Measurements from ENCODE around the gene CCDC17. TPM values are rescaled to one million over a fixed set of nuclear protein-coding genes. Genes with fewer than 3 reads are reported as not detected.

Gene CCDC17
- total and polyA plus RNA-seq, 2 donors (not counting 1 experiment from before 2014, with no cell fraction given): 0.09 to 0.99 TPM

- H3K27ac ChIP-seq (ENCODE audit: insufficient read depth, low read length): no peak overlapping the region
- H3K4me2 ChIP-seq (ENCODE audit: extremely low read depth, insufficient read depth, low read length): no peak overlapping the region
- TF ChIP-seq EZH2 (IDR thresholded peaks at IDR 0.05; ENCODE audit: low read length, missing control alignments) (no peak), CTCF (conservative IDR thresholded peaks at IDR 0.05 in 1 of 2, IDR thresholded peaks at IDR 0.05 in 1 of 2; ENCODE audit: low read depth in 1 of 2, low read length in 2 of 2) (no peak)
- H3K79me2 ChIP-seq (ENCODE audit: control insufficient read depth, insufficient read depth, low read length): peaks cover 32% of the 10 kb centered on the region
- no peak overlapping the region for H3K4me3 ChIP-seq (replicated peaks in 1 of 4; ENCODE audit: control extremely low read depth in 1 of 4, insufficient read depth in 1 of 4, low read depth in 3 of 4, low read length in 4 of 4)
- no peak overlapping the region for H2AFZ ChIP-seq (ENCODE audit: low read length)
- no peaks in the 10 kb centered on the region for H3K4me1 ChIP-seq (ENCODE audit: control insufficient read depth, extremely low read depth, insufficient read depth, low read length)
- no peak overlapping the region for H3K9ac ChIP-seq (ENCODE audit: insufficient read depth, low read length)
- H3K36me3 ChIP-seq (ENCODE audit: control insufficient read depth, insufficient read depth, low read length): peaks cover 9% of the 10 kb centered on the region
- H4K20me1 ChIP-seq (ENCODE audit: control insufficient read depth, extremely low read depth, insufficient read depth, low read length): no peaks in the 10 kb centered on the region
- H3K9me3 ChIP-seq (ENCODE audit: control insufficient read depth, insufficient read depth, low read depth, low read length): no peaks in the 10 kb centered on the region
- no peaks in the 10 kb centered on the region for H3K27me3 ChIP-seq (ENCODE audit: control insufficient read depth, insufficient read depth, low read length)
- no peak for DNase-seq (ENCODE audit: low read depth in 2 of 2)
Measured at GRCh38 chr1:45660336-45660735, 36.5 kb upstream of the CCDC17 start.

- Histone ChIP-seq H3K36me3 (ENCODE audit: control insufficient read depth, insufficient read depth, low read length) (peaks cover 11% of the 10 kb centered on the region), H4K20me1 (ENCODE audit: control insufficient read depth, extremely low read depth, insufficient read depth, low read length) (no peaks in the 10 kb centered on the region), H3K27ac (ENCODE audit: insufficient read depth, low read length) (no peak overlapping the region), H3K4me2 (ENCODE audit: extremely low read depth, insufficient read depth, low read length) (no peak overlapping the region), H3K9me3 (ENCODE audit: control insufficient read depth, insufficient read depth, low read depth, low read length) (no peaks in the 10 kb centered on the region), H3K4me3 (replicated peaks in 1 of 4; ENCODE audit: control extremely low read depth in 1 of 4, insufficient read depth in 1 of 4, low read depth in 3 of 4, low read length in 4 of 4) (no peak overlapping the region), H3K79me2 (ENCODE audit: control insufficient read depth, insufficient read depth, low read length) (peaks cover 21% of the 10 kb centered on the region), H3K27me3 (ENCODE audit: control insufficient read depth, insufficient read depth, low read length) (no peaks in the 10 kb centered on the region), H3K9ac (ENCODE audit: insufficient read depth, low read length) (no peak overlapping the region), H2AFZ (ENCODE audit: low read length) (no peak overlapping the region), H3K4me1 (ENCODE audit: control insufficient read depth, extremely low read depth, insufficient read depth, low read length) (no peaks in the 10 kb centered on the region)
- TF ChIP-seq EZH2 (IDR thresholded peaks at IDR 0.05; ENCODE audit: low read length, missing control alignments) (no peak), CTCF (conservative IDR thresholded peaks at IDR 0.05 in 1 of 2, IDR thresholded peaks at IDR 0.05 in 1 of 2; ENCODE audit: low read depth in 1 of 2, low read length in 2 of 2) (no peak)
- no peak for DNase-seq (ENCODE audit: low read depth in 2 of 2)
Measured at GRCh38 chr1:45659222-45659621, 35.4 kb upstream of the CCDC17 start.

GRCh38 chr1:45658171-45658570, 34.3 kb upstream of the CCDC17 start:
- TF ChIP-seq EZH2 (IDR thresholded peaks at IDR 0.05; ENCODE audit: low read length, missing control alignments): no peak
- no peak for TF ChIP-seq CTCF (conservative IDR thresholded peaks at IDR 0.05 in 1 of 2, IDR thresholded peaks at IDR 0.05 in 1 of 2; ENCODE audit: low read depth in 1 of 2, low read length in 2 of 2)
- Histone ChIP-seq H3K4me3 (replicated peaks in 1 of 4; ENCODE audit: control extremely low read depth in 1 of 4, insufficient read depth in 1 of 4, low read depth in 3 of 4, low read length in 4 of 4) (no peak overlapping the region), H3K9ac (ENCODE audit: insufficient read depth, low read length) (no peak overlapping the region), H3K36me3 (ENCODE audit: control insufficient read depth, insufficient read depth, low read length) (peaks cover 11% of the 10 kb centered on the region), H3K4me1 (ENCODE audit: control insufficient read depth, extremely low read depth, insufficient read depth, low read length) (no peaks in the 10 kb centered on the region), H4K20me1 (ENCODE audit: control insufficient read depth, extremely low read depth, insufficient read depth, low read length) (no peaks in the 10 kb centered on the region), H3K27me3 (ENCODE audit: control insufficient read depth, insufficient read depth, low read length) (no peaks in the 10 kb centered on the region), H3K27ac (ENCODE audit: insufficient read depth, low read length) (no peak overlapping the region), H2AFZ (ENCODE audit: low read length) (no peak overlapping the region), H3K4me2 (ENCODE audit: extremely low read depth, insufficient read depth, low read length) (no peak overlapping the region), H3K9me3 (ENCODE audit: control insufficient read depth, insufficient read depth, low read depth, low read length) (no peaks in the 10 kb centered on the region), H3K79me2 (ENCODE audit: control insufficient read depth, insufficient read depth, low read length) (peaks cover 17% of the 10 kb centered on the region)
- no peak for DNase-seq (ENCODE audit: low read depth in 2 of 2)
